Spinal cord (tissue), 10 donors: ENCODE measurements around the gene RHOB. TPM values are rescaled to one million over a fixed set of nuclear protein-coding genes. Genes with fewer than 3 reads are reported as not detected.

Source experiments
- DNase-seq, 6 donors: peaks; one replicate each; pipeline versions ENCODE4 v3.0.0 to v3.0.0-alpha.2; 2013 to 2015; ENCODE audit warnings: low spot score in 6 of 6, low read depth in 4 of 6
- H3K27ac ChIP-seq: one replicate; pipeline ENCODE4 v1.5.1; 2013; ENCODE audit warnings: low read depth, low read length, control low read depth
- H3K27me3 ChIP-seq: one replicate; pipeline ENCODE4 v1.6.1; 2013; ENCODE audit warnings: low read length; ENCODE audit not compliant: control insufficient read depth, insufficient read depth
- H3K36me3 ChIP-seq: one replicate; pipeline ENCODE4 v1.6.1; 2013; ENCODE audit warnings: low read length; ENCODE audit not compliant: control insufficient read depth, insufficient read depth
- H3K4me1 ChIP-seq: one replicate; pipeline ENCODE4 v1.6.1; 2013; ENCODE audit warnings: low read length; ENCODE audit not compliant: control insufficient read depth, insufficient read depth
- H3K4me3 ChIP-seq: one replicate; pipeline ENCODE4 v1.5.1; 2013; ENCODE audit warnings: low read depth, low read length, control low read depth
- H3K9me3 ChIP-seq: one replicate; pipeline ENCODE4 v1.6.1; 2013; ENCODE audit warnings: low read length; ENCODE audit not compliant: control insufficient read depth, insufficient read depth
- WGBS: methylation state at CpG from one replicate; pipeline ENCODE4 v1.1.5; 2013; ENCODE audit warnings: missing lambda C conversion rate; ENCODE audit not compliant: insufficient coverage; 5-methylcytosine and 5-hydroxymethylcytosine counted together
- polyA plus RNA-seq, 2 donors: library from polyadenylated mRNA; unstranded; fragments of 120-200 nt; gene quantifications; one replicate each; pipeline ENCODE4 v1.2.1, GENCODE V29; 2013; ENCODE audit not compliant: insufficient read length in 2 of 2
- total RNA-seq, 2 donors: library from RNA; depleted of rRNA in 1 of 2; stranded (reverse); fragments of 120-200 nt in 1 of 2; fragments of >200 nt in 1 of 2; gene quantifications; one replicate each; pipeline versions ENCODE4 v1.2.3 to v1.2.4, GENCODE V29; 2013 to 2014
- donor health status: healthy.

The RHOB gene
- total and polyA plus RNA-seq, 4 donors = 193 to 309 (median 231) TPM

DNA sequence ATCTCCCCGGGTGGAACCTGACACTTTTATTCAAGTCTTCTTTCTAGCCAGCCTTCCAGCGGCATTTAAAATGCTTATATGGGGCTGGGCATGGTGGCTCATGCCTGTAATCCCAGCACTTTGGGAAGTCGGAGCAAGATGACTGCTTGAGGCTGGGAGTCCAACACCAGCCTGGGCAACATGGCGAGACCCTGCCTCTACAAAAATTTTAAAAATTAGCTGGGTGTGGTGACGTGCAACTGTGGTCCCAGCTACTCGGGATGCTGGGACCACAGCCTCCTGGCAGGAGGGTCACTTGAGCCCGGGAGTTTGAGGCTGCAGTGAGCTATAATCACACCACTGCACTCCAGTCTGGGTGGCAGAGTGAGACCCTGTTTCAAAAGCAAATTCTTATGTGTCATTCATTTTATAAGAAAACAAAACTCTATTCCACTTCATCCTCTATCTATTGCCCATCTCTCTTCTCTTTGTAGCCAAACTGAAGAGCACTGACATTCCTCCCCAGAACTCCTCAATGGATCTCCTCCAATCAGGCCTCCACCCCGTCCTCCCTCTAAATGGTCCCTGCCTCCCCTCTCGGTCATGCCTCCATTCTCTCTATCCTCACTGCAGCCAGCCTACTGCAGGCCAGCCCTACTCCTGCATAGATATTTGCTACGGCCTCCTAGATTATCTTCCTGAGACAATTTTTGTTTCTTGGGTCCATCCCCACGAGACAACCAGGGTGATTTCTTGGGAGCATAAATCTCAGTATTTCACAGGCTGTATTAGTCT, 18.0 kb upstream of the RHOB start:
- no peaks in the 10 kb centered on the region for H3K36me3 ChIP-seq
- H3K4me3 ChIP-seq = no peak overlapping the region
- no peaks in the 10 kb centered on the region for H3K27me3 ChIP-seq
- no peak overlapping the region for H3K27ac ChIP-seq
- no peaks in the 10 kb centered on the region for H3K9me3 ChIP-seq
- no peak for DNase-seq
- H3K4me1 ChIP-seq = peaks cover 5% of the 10 kb centered on the region
- WGBS = 77% methylated on average over 7 of the region's 11 CpGs

- H3K27me3 ChIP-seq = no peaks in the 10 kb centered on the region
- DNase-seq = no peak
Measured at GRCh38 chr2:20429528-20429927, 17.3 kb upstream of the RHOB start.

GRCh38 chr2:20430035-20430434, 16.8 kb upstream of the RHOB start:
- no peaks in the 10 kb centered on the region for H3K27me3 ChIP-seq
- no peak overlapping the region for H3K27ac ChIP-seq
- H3K9me3 ChIP-seq = no peaks in the 10 kb centered on the region
- DNase-seq = no peak
- H3K36me3 ChIP-seq = no peaks in the 10 kb centered on the region
- H3K4me3 ChIP-seq = no peak overlapping the region
- WGBS = 63% methylated on average over 2 of the region's 4 CpGs
- no peaks in the 10 kb centered on the region for H3K4me1 ChIP-seq

More at GRCh38 chr2:20429528-20429927, 17.3 kb upstream of the RHOB start:
- H3K4me1 ChIP-seq = peaks cover 5% of the 10 kb centered on the region
- H3K4me3 ChIP-seq = no peak overlapping the region
- no peaks in the 10 kb centered on the region for H3K36me3 ChIP-seq
- 55% methylated on average over 1 of the region's 1 CpG for WGBS
- H3K27ac ChIP-seq = no peak overlapping the region
- H3K9me3 ChIP-seq = no peaks in the 10 kb centered on the region

DNA sequence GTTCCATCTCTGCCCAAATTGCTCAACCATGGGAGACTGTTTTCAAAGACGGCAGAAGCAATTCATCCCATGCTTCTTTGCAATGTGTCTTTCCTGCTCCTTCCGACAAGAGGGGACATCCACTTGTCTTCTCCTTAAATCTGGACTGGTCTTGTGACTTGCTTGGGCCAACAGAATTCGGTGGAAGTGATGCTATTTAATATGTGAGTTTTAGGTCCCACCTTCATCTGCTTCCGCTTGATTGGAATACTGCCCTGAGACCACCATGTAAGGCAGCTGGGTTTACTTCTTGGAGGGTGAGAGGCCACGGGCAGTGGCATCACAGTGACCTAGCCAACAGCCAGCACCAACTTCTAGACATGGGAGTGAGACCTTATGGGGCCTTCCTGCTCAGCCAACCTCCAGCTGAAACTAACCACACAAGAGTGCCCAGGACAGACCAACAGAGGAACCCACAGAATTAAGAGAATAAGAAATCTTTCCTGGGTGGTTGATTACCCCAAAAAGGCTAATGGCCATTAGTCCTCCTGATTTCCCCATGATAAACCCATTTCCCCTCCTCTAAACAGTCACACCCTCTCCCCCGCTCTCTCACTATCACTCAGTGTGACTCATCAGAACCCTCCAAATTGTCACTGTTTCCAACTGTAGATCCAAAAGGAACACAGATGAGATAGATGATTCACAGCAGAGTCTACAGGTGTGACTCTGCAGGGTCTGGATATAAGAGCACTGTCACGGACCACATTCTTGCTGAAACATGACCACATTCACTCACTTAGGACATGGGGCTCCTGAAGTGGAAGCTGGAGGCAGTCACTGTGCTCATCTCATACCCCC, 16.2 kb upstream of the RHOB start:
- Histone ChIP-seq H3K27me3 (no peaks in the 10 kb centered on the region), H3K4me3 (no peak overlapping the region), H3K27ac (no peak overlapping the region), H3K4me1 (no peaks in the 10 kb centered on the region), H3K9me3 (no peaks in the 10 kb centered on the region), H3K36me3 (no peaks in the 10 kb centered on the region)
- no peak for DNase-seq
- WGBS = 96% methylated on average over 5 of the region's 7 CpGs

- Histone ChIP-seq H3K9me3 (no peaks in the 10 kb centered on the region), H3K36me3 (no peaks in the 10 kb centered on the region), H3K27ac (no peak overlapping the region), H3K4me1 (no peaks in the 10 kb centered on the region), H3K27me3 (no peaks in the 10 kb centered on the region), H3K4me3 (no peak overlapping the region)
- DNase-seq = no peak
- WGBS = no CpG with 5 or more reads among the region's 3 CpGs
Measured at GRCh38 chr2:20431301-20431698, 15.6 kb upstream of the RHOB start.

- Histone ChIP-seq H3K27me3 (no peaks in the 10 kb centered on the region), H3K36me3 (no peaks in the 10 kb centered on the region), H3K4me1 (no peaks in the 10 kb centered on the region), H3K9me3 (no peaks in the 10 kb centered on the region), H3K4me3 (no peak overlapping the region), H3K27ac (no peak overlapping the region)
- 62% methylated on average over 3 of the region's 5 CpGs for WGBS
- DNase-seq = no peak
Measured at GRCh38 chr2:20431772-20432171, 15.1 kb upstream of the RHOB start.

GRCh38 chr2:20432714-20433113, 14.2 kb upstream of the RHOB start:
- H3K36me3 ChIP-seq = no peaks in the 10 kb centered on the region
- 86% methylated on average over 2 of the region's 5 CpGs for WGBS
- H3K9me3 ChIP-seq = no peaks in the 10 kb centered on the region
- no peaks in the 10 kb centered on the region for H3K27me3 ChIP-seq
- DNase-seq = no peak
- no peaks in the 10 kb centered on the region for H3K4me1 ChIP-seq
- H3K4me3 ChIP-seq = no peak overlapping the region
- no peak overlapping the region for H3K27ac ChIP-seq

GRCh38 chr2:20433249-20433648, 13.6 kb upstream of the RHOB start:
- Histone ChIP-seq H3K27ac (no peak overlapping the region), H3K36me3 (no peaks in the 10 kb centered on the region), H3K4me1 (no peaks in the 10 kb centered on the region), H3K9me3 (no peaks in the 10 kb centered on the region), H3K4me3 (no peak overlapping the region), H3K27me3 (no peaks in the 10 kb centered on the region)
- 70% methylated on average over 5 of the region's 7 CpGs for WGBS
- DNase-seq = no peak

DNA sequence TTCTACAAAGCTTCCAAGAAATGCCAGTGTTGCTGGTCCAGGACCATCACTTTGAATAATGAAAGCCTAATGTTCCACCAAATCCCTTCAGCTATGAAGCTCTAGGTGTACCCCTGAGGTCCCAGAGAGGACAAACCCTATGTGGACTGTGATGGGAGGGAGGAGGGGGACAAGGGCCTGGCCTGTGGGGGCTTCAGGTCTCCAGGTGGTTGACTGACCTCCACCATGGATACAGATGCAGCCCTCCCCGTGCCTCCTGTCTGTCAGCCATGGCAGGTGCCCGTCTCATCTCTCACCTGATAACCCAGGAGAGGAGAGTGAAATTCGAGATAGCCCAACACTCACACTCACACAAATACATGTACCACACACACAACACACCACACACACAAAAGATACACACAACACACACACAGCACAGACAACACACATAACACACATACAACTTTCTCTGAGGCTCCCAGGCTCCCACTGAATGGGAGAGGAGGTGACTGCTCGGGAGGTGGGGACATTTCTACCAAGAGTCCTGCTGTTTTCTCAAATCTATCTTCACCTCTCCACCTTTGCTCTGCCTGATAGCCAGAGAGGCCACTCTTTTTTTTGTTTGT, 12.8 kb upstream of the RHOB start:
- H3K9me3 ChIP-seq = no peaks in the 10 kb centered on the region
- no peaks in the 10 kb centered on the region for H3K27me3 ChIP-seq
- 84% methylated on average over 2 of the region's 4 CpGs for WGBS
- DNase-seq = no peak
- no peak overlapping the region for H3K27ac ChIP-seq
- H3K4me1 ChIP-seq = no peaks in the 10 kb centered on the region
- no peak overlapping the region for H3K4me3 ChIP-seq
- no peaks in the 10 kb centered on the region for H3K36me3 ChIP-seq
